Ramos (cell line): ENCODE results near the gene CAPG.

Experiments
- in situ Hi-C: fragments of 300-500 bp; cut with MboI; formaldehyde crosslinking; loops from one replicate; pipeline ENCODE4 v1.14.3; 2022; ENCODE audit warnings: low sequenced_read_pairs; ENCODE audit not compliant: unreplicated experiment

The CAPG gene, protein sequence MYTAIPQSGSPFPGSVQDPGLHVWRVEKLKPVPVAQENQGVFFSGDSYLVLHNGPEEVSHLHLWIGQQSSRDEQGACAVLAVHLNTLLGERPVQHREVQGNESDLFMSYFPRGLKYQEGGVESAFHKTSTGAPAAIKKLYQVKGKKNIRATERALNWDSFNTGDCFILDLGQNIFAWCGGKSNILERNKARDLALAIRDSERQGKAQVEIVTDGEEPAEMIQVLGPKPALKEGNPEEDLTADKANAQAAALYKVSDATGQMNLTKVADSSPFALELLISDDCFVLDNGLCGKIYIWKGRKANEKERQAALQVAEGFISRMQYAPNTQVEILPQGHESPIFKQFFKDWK

DNA sequence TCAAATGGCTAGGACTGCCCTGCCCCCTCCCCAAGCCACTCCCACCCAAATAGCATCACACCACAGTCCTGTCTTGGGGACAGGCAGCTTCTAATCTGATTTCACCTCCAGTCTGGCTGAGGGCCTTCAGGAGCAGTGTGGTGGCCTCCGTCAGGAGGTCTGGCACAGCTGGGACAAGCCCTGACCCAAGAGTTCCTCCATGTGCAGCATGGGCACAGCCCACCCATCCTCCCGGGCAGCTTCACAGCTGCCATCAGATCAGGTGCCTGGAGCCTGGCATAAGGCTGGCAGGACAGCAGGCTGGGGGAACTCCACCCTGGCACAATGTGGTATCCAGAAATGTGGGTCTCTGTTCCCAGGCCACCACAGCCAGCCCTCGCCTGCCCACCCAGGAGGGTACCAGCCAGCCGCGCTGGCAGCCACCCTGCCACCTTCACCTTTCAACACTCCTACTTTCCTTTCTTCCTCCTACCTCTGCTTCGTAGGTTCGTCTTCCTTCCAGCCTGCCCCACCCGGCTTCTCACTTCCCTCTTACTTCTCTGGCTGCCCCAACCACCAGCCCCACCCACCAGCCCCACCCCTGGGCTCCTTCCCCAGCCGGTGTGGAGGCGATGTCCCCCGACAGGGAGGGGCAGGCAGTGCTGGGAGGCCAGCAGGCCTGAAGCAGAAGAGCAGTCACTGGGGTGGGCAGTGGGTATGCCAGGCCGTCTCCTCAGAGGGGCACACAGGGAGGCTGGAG is at the start of gene CAPG:
TSS of gene CAPG (minus strand) at position 522 of the 739 bp plus-strand sequence. CDS start 8,221 bp downstream, outside the sequence.
- in situ Hi-C loops, result no loop called here

- in situ Hi-C loops, result no loop called here
Observed at GRCh38 chr2:85459771-85460170, 49.6 kb upstream of the CAPG start.

GRCh38 chr2:85458601-85459563 is 48.7 kb upstream of the CAPG start:
- in situ Hi-C loops, result no loop called here

DNA sequence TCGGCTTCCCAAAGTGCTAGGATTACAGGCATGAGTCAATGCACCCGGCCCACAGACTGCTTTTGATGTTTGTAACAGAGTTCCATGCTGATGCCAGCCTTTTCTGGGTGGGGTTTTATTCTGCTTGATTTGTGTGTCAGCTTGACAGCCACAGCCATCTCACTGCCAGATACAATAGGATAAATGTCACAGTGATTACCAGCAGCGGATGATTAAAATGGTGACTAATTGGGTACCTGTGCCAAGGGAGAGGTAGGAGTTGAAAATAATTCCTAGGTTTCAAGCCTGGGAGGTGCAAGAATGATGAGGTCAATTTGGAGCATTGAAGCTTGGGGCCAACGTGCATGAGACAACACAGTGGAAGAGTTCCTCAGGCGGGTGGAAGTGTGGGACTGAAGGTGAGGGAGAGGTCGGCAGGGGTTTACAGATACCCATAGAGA is 47.7 kb upstream of the CAPG start:
- in situ Hi-C loops, result no loop called here

GRCh38 chr2:85457043-85457442 is 46.9 kb upstream of the CAPG start:
- in situ Hi-C loops, result no loop called here

GRCh38 chr2:85455552-85456090 is 45.5 kb upstream of the CAPG start:
- in situ Hi-C loops, result no loop called here

GRCh38 chr2:85453571-85453970 is 43.4 kb upstream of the CAPG start:
- in situ Hi-C loops, result no loop called here

DNA sequence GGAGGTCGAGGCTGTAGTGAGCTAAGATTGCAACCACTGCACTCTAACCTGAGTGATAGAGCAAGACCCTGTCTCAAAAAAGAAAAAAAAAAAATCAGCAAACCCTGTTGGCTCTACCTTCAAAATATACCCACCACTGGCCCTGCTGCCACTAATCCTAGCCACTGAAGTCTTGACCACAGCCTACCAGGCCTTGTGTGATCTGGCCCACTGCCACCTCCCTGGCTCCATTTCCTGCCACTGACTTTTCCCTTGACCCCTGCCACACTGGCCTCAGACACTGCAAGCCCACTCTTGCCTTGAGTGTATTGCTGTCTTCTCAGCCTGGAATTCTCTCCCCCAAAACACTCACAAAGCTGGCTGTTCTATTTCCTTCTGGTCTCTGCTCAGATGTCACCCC is 42.1 kb upstream of the CAPG start:
- in situ Hi-C loops, result no loop called here

DNA sequence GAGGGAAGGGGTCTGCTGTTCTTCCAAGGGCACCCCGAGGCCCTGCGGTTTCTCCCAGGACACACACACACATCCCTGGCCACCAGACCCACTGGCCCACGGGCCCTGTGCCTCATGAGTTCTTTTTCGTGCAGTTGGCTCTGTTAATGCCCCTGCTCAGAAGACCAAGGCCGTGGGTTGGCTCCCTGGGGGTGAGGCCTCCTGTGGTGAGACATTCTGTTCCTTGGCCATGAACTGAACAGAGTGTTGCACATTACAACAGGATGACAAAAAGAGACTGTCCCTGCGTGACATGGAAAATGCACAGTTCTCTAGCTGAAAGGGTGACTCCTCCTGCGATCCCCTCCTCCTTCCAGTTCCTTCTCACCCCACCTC is 39.0 kb upstream of the CAPG start:
- in situ Hi-C loops, result no loop called here

- in situ Hi-C loops, result no loop called here
Observed at GRCh38 chr2:85448461-85449213, 38.5 kb upstream of the CAPG start.

DNA sequence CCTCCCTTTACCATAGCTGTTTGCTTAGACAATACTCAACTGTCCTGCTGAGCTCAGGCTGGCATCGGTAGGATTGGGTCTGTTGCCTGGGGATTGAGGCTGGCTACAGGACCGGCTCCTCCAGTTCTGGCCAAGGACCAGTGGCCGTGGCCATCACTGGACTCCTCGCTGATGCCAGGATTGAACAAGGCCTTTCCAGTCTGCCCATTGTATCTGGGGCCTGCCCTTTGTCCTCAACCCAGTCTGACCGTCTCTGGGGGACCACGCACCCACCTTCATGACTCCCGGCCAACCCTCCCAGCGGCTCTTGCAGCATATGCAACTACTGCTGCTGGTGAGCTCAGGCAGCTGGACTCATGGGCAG is 37.0 kb upstream of the CAPG start:
- in situ Hi-C loops, result no loop called here

- in situ Hi-C loops, result no loop called here
Observed at GRCh38 chr2:85446296-85447221, 36.4 kb upstream of the CAPG start.

GRCh38 chr2:85445316-85446295 is 35.4 kb upstream of the CAPG start:
- in situ Hi-C loops, result no loop called here

DNA sequence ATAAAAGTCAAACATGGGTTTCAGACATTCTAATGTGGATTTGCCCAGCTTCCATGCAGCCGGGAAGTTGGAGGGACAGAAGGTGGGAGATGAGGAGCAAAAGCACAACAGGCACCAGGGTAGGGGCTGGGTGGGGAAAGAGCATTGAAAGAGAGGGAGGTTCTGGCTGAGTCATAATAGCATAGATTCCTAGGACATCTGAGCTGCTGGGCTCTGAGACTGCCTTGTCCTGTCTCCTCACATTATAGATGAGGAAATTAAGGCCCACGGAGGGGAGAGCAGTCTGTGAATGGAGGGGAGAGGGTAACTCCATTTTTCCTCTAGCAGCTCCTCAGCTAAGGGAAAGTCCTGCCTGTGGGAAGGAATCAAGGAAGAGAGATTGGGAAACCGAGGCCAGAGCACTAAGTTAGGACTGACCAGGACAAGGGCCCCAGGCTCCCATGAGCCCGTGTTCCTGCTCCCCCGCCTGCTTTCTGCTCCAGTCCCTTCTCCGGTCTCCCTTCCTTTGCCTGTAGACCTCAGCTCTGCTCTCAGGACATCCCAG is 34.5 kb upstream of the CAPG start:
- in situ Hi-C loops, result no loop called here

DNA sequence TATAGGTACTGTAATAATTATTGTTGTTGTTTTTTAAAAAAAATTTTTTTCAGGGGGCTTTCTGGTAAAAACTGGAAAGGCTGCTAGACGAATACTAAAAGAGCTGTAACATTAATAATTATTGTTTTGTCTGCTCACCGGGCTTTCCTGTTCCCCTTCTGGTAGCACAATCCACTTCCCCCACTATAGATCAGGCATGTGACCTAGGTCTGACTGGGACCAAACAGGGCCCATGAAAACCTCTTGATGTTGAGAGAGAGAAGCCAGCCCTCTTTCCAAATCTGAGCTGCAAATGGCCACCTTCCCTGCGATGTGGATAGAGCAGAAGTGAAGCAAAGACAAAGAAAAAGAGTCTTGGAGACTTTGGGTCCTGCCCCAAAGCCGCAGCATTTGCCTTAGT is 31.7 kb upstream of the CAPG start:
- in situ Hi-C loops, result no loop called here

GRCh38 chr2:85440729-85441128 is 30.6 kb upstream of the CAPG start:
- in situ Hi-C loops, result no loop called here

DNA sequence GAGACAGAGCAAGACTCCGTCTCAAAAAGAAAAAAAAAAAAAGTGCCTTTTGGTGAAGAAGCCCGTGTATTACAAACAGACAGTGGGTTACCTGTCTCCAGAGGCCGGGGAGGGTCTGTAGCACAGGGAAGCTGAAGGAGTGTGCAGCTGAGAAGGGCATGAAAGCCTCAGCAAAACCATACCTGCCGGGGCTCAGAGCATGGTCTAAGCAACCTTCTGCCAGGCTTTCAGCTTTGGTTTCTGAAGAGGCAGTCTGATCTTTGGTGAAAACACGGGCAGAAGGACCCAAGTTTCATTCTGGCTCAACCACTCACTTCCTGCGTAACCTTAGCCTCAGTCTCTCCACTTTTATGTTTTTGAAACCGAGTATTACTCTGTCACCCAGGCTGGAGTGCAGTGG is 29.8 kb upstream of the CAPG start:
- in situ Hi-C loops, result no loop called here
